Stimulated activated CD4-positive, alpha-beta T cell treated with anti-CD3 and anti-CD28 coated beads, Interleukin-4, amount 100 ng/mL, for 48 hours (primary cell): ENCODE measurements around the gene GALT.

ENCODE experiments used
- DNase-seq, 2 donors: peaks; one replicate each; pipeline ENCODE4 v3.0.0-alpha.2; 2020; ENCODE audit warnings: low read depth in 2 of 2

The GALT gene

GRCh38 chr9:34651876-34652601 is 5.6 kb downstream of the GALT start, which contains the start of gene IL11RA:
Gene IL11RA, plus strand, starts transcription at chr9:34652185. Its CDS starts 3,033 bp downstream, at chr9:34655218.
- DNase-seq, result peak in 1 of 2 donors; percentile 47

DNA sequence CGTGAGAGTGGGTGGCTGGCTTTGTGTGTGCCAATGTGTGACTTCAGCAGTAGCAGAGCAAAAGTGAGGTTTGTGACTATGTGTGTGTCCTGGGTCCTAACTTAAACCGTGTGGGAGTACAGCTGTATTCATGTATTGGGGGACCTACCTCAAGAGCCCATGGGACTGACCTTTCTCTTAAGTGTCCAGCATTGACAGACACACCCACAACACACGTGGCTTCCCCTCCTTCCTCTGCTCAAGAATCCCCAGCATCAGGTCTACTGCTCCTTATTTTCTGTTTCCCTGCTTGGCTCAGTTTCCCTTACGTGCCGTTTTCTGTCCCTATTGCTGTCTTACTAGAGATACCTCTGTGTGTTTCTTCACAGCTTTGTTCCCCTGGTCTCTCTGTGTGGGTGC is 6.1 kb downstream of the GALT start:
- no peak for DNase-seq

GRCh38 chr9:34653151-34654072 is 6.9 kb downstream of the GALT start:
- no peak for DNase-seq

GRCh38 chr9:34654323-34655051 is 8.0 kb downstream of the GALT start:
- DNase-seq, result no peak

DNA sequence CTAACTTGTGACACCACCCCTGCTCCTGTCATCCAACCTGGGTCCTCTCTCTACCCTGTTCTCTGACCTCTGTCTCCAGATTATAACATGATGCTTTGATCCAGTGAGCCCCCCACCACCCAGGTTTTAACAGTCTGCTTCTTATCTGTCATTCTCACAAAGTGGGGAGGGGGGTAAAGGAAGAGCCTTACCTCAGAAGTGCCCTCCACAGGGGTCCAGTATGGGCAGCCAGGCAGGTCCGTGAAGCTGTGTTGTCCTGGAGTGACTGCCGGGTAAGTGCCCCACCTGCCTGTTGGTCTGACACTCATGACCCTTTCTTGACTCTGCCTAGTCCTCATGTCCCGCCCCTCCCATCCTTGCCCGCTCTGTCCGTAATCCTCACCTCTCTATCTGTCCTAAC is 8.9 kb downstream of the GALT start:
- no peak for DNase-seq

DNA sequence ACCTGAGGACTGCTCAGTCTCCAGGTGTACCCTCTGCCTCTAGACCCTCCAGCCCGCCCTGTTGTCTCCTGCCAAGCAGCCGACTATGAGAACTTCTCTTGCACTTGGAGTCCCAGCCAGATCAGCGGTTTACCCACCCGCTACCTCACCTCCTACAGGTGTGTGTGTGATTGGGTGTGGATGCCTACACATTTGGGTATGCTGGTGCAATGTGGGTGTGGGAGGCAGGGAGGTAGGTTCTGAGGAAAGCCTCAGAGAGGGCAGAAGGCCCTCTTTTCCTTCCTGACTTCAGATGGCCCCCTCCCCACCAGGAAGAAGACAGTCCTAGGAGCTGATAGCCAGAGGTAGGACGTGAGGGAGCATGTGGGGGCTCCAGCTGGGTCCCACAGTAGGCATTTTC is 10.5 kb downstream of the GALT start:
- DNase-seq, result no peak

- no peak for DNase-seq
These were observed 12.0 kb downstream of the GALT start for GRCh38 chr9:34658461-34658860.

GRCh38 chr9:34659592-34660253 is 13.2 kb downstream of the GALT start:
- DNase-seq, result no peak

GRCh38 chr9:34662526-34663302 is 16.2 kb downstream of the GALT start, which contains the start of gene CCL27:
Gene CCL27, minus strand, starts transcription at chr9:34662657. Its CDS starts 24 bp downstream, at chr9:34662633.
- DNase-seq, result no peak

GRCh38 chr9:34663303-34663605 is 16.8 kb downstream of the GALT start:
- no peak for DNase-seq

DNA sequence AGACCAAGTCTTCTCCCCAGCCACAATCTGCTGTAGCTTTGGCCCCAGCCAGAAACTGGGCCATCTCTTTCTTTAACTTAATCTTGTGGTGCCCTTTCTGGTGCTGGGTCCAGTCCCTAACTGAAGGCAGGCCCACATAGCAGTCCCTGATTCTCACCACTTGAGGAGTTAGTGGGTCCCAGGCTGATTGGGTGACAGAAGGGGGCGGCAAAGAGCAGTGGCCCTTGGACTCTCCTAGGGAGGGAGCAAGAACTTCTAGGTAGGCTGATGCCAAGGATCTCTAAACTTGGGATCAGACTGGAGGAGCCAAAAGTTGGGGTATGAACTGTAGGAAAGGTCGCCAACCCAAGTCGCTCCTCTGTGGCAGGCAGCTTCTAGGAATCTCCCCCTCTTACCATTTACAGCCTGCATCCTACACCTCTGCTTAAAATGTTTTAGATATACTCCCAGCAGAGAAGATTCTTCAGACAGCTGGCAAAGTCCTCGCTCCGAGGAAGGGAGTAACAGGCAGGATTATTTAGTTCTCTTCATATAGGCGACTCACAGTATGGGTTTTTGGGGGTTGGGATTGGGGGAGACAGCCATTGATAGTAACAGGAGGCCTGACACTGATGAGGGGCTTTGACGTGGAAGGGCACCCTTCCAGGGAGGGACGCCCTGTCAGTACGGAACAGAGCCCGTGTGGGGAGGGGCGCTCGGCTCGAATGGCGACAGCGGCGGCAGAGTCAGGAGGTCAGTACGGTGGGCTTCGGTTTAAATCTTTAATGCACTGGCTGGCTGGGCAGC is 18.0 kb downstream of the GALT start:
- peak; percentile 52 to 77 for DNase-seq

DNA sequence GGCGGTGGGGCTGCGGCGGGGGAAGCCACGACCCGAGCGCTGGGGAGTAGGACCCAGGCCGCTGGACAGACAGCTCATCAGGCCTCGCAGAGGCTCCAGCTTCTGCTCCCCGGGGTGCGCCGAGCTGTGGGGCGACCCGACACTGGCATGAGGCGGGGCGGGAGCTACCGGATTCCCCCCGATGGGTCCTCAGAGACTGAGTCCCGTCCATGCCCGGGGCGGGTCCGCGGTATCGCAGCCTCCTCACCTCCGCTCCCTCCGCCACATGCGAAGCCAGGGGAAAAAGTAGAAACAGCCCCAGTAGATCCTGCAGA is 18.5 kb downstream of the GALT start:
- DNase-seq, result no peak

- DNase-seq, result peak; percentile 75 to 80
These were observed 19.1 kb downstream of the GALT start for GRCh38 chr9:34665381-34666250.

- DNase-seq, result no peak
These were observed 23.5 kb downstream of the GALT start for GRCh38 chr9:34669809-34670562.

- DNase-seq, result no peak
These were observed 24.8 kb downstream of the GALT start for GRCh38 chr9:34671307-34671706.

DNA sequence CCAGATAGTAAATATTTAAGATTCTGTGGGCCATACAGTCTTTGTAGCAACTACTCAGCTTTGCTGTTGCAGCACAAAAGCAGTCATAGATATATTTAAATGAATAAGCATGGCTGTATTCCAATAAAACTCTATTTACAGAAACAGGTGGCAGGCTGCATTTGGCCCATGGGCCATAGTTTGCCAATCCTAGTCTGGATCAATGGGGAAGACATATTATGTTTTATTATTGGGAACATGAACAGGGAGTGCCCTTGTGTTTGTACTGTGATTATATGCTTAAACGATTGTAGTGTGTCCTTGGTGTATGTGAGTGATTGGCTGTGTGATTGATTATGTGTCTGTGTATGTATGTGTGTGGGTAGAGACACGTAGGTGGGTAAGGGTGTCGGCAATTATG is 28.0 kb downstream of the GALT start:
- no peak for DNase-seq

- peak; percentile 47 to 55 for DNase-seq
These were observed 28.7 kb downstream of the GALT start for GRCh38 chr9:34675048-34675714.

- DNase-seq, result no peak
These were observed 29.4 kb downstream of the GALT start for GRCh38 chr9:34675869-34676268.
